H1 (cell line): ENCODE data around the gene EPHB1. TPM values are rescaled to one million over a fixed set of nuclear protein-coding genes. Genes with fewer than 3 reads are reported as not detected.

Experiments used
- CTCF ChIA-PET: fragments of 300-600 bp; sonication (Branson Sonifier 250); formaldehyde crosslinking; loops from one replicate; lab custom pipeline; 2021; ENCODE audit not compliant: partially characterized antibody; lab: Charles Lee
- POLR2A ChIA-PET: fragments of 300-600 bp; sonication (Branson Sonifier 250); formaldehyde crosslinking; loops from one replicate; lab custom pipeline; 2021; ENCODE audit warnings: inconsistent platforms; ENCODE audit not compliant: partially characterized antibody; lab: Charles Lee
- DNase-seq, 2 experiments: peaks; one replicate each; pipeline versions ENCODE4 v3.0.0 to v3.0.0-alpha.2; 2010 to 2022; ENCODE audit warnings: low spot score in 2 of 2, low read depth in 1 of 2, mixed read lengths in 1 of 2
- FAIRE-seq: peaks from 2 replicates; lab custom pipeline; 2011; peaks lifted over from hg19 to GRCh38; lab: Jason Lieb, UNC
- H2AFZ ChIP-seq: 2 replicates; pipeline ENCODE4 v1.8.1; 2012; ENCODE audit warnings: low read length, inconsistent platforms
- H2AK5ac ChIP-seq: 2 replicates; pipeline ENCODE4 v1.6.1; 2013; ENCODE audit warnings: low read depth, low read length
- H2BK120ac ChIP-seq: replicated peaks from 2 replicates; pipeline ENCODE3; 2013; ENCODE audit warnings: low read depth, low read length, inconsistent platforms
- H2BK12ac ChIP-seq: 2 replicates; pipeline ENCODE4 v1.6.1; 2013; ENCODE audit warnings: low read depth, low read length
- H2BK15ac ChIP-seq: 2 replicates; pipeline ENCODE4 v1.6.1; 2013; ENCODE audit warnings: low read length
- H2BK20ac ChIP-seq: 2 replicates; pipeline ENCODE4 v1.6.1; 2013; ENCODE audit warnings: low read length
- H2BK5ac ChIP-seq: 2 replicates; pipeline ENCODE4 v1.6.1; 2013; ENCODE audit warnings: low read depth, low read length
- H3K14ac ChIP-seq: 2 replicates; pipeline ENCODE4 v1.6.1; 2013; ENCODE audit warnings: inconsistent platforms; ENCODE audit not compliant: insufficient read length
- H3K18ac ChIP-seq: 2 replicates; pipeline ENCODE4 v1.6.1; 2013; ENCODE audit warnings: low read length; ENCODE audit errors: extremely low read depth
- H3K23ac ChIP-seq: 2 replicates; pipeline ENCODE4 v1.6.1; 2013; ENCODE audit warnings: inconsistent platforms; ENCODE audit not compliant: insufficient read length
- H3K23me2 ChIP-seq: 2 replicates; pipeline ENCODE4 v1.6.1; 2013; ENCODE audit warnings: low read depth, low read length
- H3K27ac ChIP-seq: 2 replicates; pipeline ENCODE4 v1.6.1; 2011; ENCODE audit warnings: low read depth, low read length, inconsistent platforms
- H3K27me3 ChIP-seq, 4 experiments: replicated peaks in 1 of 4; 1 replicate in 1 of 4; 2 replicates in 3 of 4; pipeline versions ENCODE4 v1.6.1 to v1.8.1; 2011 to 2013; ENCODE audit warnings: low read length in 3 of 4, mild to moderate bottlenecking in 3 of 4, inconsistent platforms in 2 of 4, mixed read lengths in 2 of 4, moderate library complexity in 1 of 4; ENCODE audit not compliant: control insufficient read depth in 3 of 4, insufficient read depth in 3 of 4; ENCODE audit errors: extremely low read depth in 1 of 4
- H3K36me3 ChIP-seq, 4 experiments: 2 replicates each; pipeline versions ENCODE4 v1.6.1 to v1.8.1; 2011 to 2013; ENCODE audit warnings: mild to moderate bottlenecking in 4 of 4, low read length in 3 of 4, moderate library complexity in 2 of 4, control low read depth in 1 of 4, inconsistent platforms in 1 of 4; ENCODE audit not compliant: insufficient read depth in 4 of 4, control insufficient read depth in 2 of 4
- H3K4ac ChIP-seq: replicated peaks from 2 replicates; pipeline ENCODE3; 2013; ENCODE audit warnings: low read length, low read depth, mixed read lengths, inconsistent platforms; ENCODE audit not compliant: insufficient read length
- H3K4me1 ChIP-seq, 4 experiments: replicated peaks in 1 of 4; 1 replicate in 1 of 4; 2 replicates in 3 of 4; pipeline versions ENCODE4 v1.6.1 to v1.8.1; 2011 to 2013; ENCODE audit warnings: low read length in 3 of 4, inconsistent platforms in 2 of 4, mixed read lengths in 1 of 4; ENCODE audit not compliant: insufficient read depth in 4 of 4, control insufficient read depth in 3 of 4
- H3K4me2 ChIP-seq, 2 experiments: 2 replicates each; pipeline versions ENCODE4 v1.6.1 to v1.8.1; 2011 to 2013; ENCODE audit warnings: low read depth in 2 of 2, low read length in 2 of 2, control low read depth in 1 of 2, inconsistent platforms in 1 of 2, mild to moderate bottlenecking in 1 of 2; ENCODE audit not compliant: insufficient read depth in 1 of 2
- H3K4me3 ChIP-seq, 4 experiments: fragments of 200-600, 300-600 bp in 1 of 4; sonication (generic), shearing (Covaris generic), sonication (Bioruptor Twin) in 1 of 4; 2 replicates each; pipeline versions ENCODE4 v1.5.1 to v1.8.1; 2011 to 2016; ENCODE audit warnings: low read length in 4 of 4, low read depth in 3 of 4, control low read depth in 2 of 4, inconsistent platforms in 2 of 4, mild to moderate bottlenecking in 2 of 4, mixed read lengths in 1 of 4, moderate library complexity in 1 of 4; ENCODE audit not compliant: insufficient read depth in 2 of 4; ENCODE audit errors: extremely low read depth in 1 of 4
- H3K56ac ChIP-seq: replicated peaks from 2 replicates; pipeline ENCODE3; 2013; ENCODE audit warnings: low read depth, mild to moderate bottlenecking, mixed read lengths, low read length, inconsistent platforms; ENCODE audit not compliant: insufficient read length
- H3K79me1 ChIP-seq: 2 replicates; pipeline ENCODE4 v1.6.1; 2013; ENCODE audit warnings: low read depth, low read length, control low read depth
- H3K79me2 ChIP-seq, 2 experiments: 2 replicates each; pipeline versions ENCODE4 v1.6.1 to v1.8.1; 2012 to 2013; ENCODE audit warnings: low read length in 2 of 2, mild to moderate bottlenecking in 2 of 2, inconsistent platforms in 1 of 2; ENCODE audit not compliant: insufficient read depth in 2 of 2, control insufficient read depth in 1 of 2
- H3K9ac ChIP-seq, 4 experiments: replicated peaks in 1 of 4; 1 replicate in 1 of 4; 2 replicates in 3 of 4; pipeline versions ENCODE4 v1.6.1 to v1.8.1; 2011 to 2013; ENCODE audit warnings: low read depth in 3 of 4, low read length in 3 of 4, control low read depth in 2 of 4, mild to moderate bottlenecking in 2 of 4, moderate library complexity in 2 of 4, inconsistent platforms in 1 of 4; ENCODE audit errors: extremely low read depth in 1 of 4
- H3K9me3 ChIP-seq, 2 experiments: 2 replicates each; pipeline versions ENCODE4 v1.6.1 to v1.8.1; 2012 to 2013; ENCODE audit warnings: mild to moderate bottlenecking in 2 of 2, moderate library complexity in 2 of 2, control low read depth in 1 of 2, inconsistent platforms in 1 of 2, low read depth in 1 of 2, low read length in 1 of 2, mixed read lengths in 1 of 2; ENCODE audit not compliant: insufficient read depth in 2 of 2
- H4K20me1 ChIP-seq, 2 experiments: replicated peaks in 1 of 2; 2 replicates each; pipeline versions ENCODE3 to v1.8.1; 2011 to 2013; ENCODE audit warnings: inconsistent platforms in 2 of 2, low read length in 2 of 2, mild to moderate bottlenecking in 1 of 2; ENCODE audit not compliant: insufficient read depth in 2 of 2, control insufficient read depth in 1 of 2
- H4K5ac ChIP-seq: 2 replicates; pipeline ENCODE4 v1.6.1; 2013; ENCODE audit warnings: low read length, low read depth, mixed read lengths, inconsistent platforms; ENCODE audit not compliant: insufficient read length
- H4K8ac ChIP-seq: 2 replicates; pipeline ENCODE4 v1.8.0; 2013; ENCODE audit warnings: mild to moderate bottlenecking, moderate library complexity, low read length, inconsistent platforms; ENCODE audit not compliant: insufficient read depth; ENCODE audit errors: extremely low read depth
- H4K91ac ChIP-seq: replicated peaks from 2 replicates; pipeline ENCODE3; 2013; ENCODE audit warnings: low read length, mixed read lengths, inconsistent platforms; ENCODE audit not compliant: insufficient read length
- CBX5 ChIP-seq: fragments of 300-800, 300-1000 bp; sonication (generic); IDR thresholded peaks from 2 replicates; pipeline ENCODE4 v1.7.1; 2016; ENCODE audit warnings: antibody characterized with exemption, low read length, low read depth
- CHD1 ChIP-seq: IDR thresholded peaks from 2 replicates; pipeline ENCODE4 v1.6.1; 2012; ENCODE audit warnings: low read depth, low read length, improper control_type of control experiment
- EP300 ChIP-seq, 2 experiments: IDR thresholded peaks; 1 replicate in 1 of 2; 2 replicates in 1 of 2; pipeline ENCODE4 v1.6.1; 2011 to 2012; ENCODE audit warnings: low read depth in 2 of 2, low read length in 2 of 2, mild to moderate bottlenecking in 2 of 2, borderline replicate concordance in 1 of 2, inconsistent platforms in 1 of 2, moderate library complexity in 1 of 2
- EZH2 ChIP-seq: fragments of 200-600 bp; sonication (generic); IDR thresholded peaks from 2 replicates; pipeline ENCODE4 v1.7.1; 2012; ENCODE audit warnings: low read depth, mild to moderate bottlenecking, moderate library complexity, low read length, inconsistent platforms; ENCODE audit not compliant: severe bottlenecking
- KDM4A ChIP-seq: IDR thresholded peaks from one replicate; pipeline ENCODE4 v1.7.1; 2012; ENCODE audit warnings: low read depth, mild to moderate bottlenecking, moderate library complexity, low read length, inconsistent platforms; ENCODE audit not compliant: severe bottlenecking
- POU5F1 ChIP-seq: IDR thresholded peaks from 2 replicates; pipeline ENCODE4 v1.6.1; 2011; ENCODE audit warnings: low read depth, mild to moderate bottlenecking, low read length, moderate library complexity
- RFX5 ChIP-seq: IDR thresholded peaks from 2 replicates; pipeline ENCODE4 v1.6.1; 2011; ENCODE audit warnings: low read depth, low read length, improper control_type of control experiment, borderline replicate concordance
- SIX5 ChIP-seq: IDR thresholded peaks from 2 replicates; pipeline ENCODE4 v1.6.1; 2011; ENCODE audit warnings: mild to moderate bottlenecking, low read depth, low read length
- TAF1 ChIP-seq: IDR thresholded peaks from 2 replicates; pipeline ENCODE4 v1.6.1; 2011; ENCODE audit warnings: mild to moderate bottlenecking, low read depth, low read length
- WGBS, 2 experiments: shearing (Covaris generic) in 1 of 2; methylation state at CpG; one replicate each; pipeline versions ENCODE4 v1.1.6 to v1.1.7; 2013 to 2015; ENCODE audit warnings: low lambda C conversion rate in 2 of 2, mixed read lengths in 2 of 2, inconsistent platforms in 1 of 2, low coverage in 1 of 2, missing lambda C conversion rate in 1 of 2; ENCODE audit not compliant: insufficient replicate concordance in 2 of 2, insufficient coverage in 1 of 2, insufficient read length in 1 of 2; ENCODE audit errors: extremely low coverage in 1 of 2, missing lambda C conversion rate in 1 of 2; 5-methylcytosine and 5-hydroxymethylcytosine counted together
- polyA plus RNA-seq, 7 experiments: library from polyadenylated mRNA; depleted of rRNA in 3 of 7; stranded (reverse) in 5 of 7; unstranded in 2 of 7; fragments of >200 nt in 5 of 7; fragments of 200-250 nt in 2 of 7; gene quantifications; 1 replicate in 5 of 7; 2 replicates in 1 of 7; 4 replicates in 1 of 7; pipeline versions ENCODE4 v1.2.1 to v1.2.3, GENCODE V29; 2011 to 2013; ENCODE audit warnings: missing spikeins in 2 of 7, mixed read lengths in 2 of 7
- total RNA-seq: library from RNA; stranded (reverse); fragmentation: NEBNext Ultra II Directional; extraction: Animal tissue kit (Norgen Biotek cat#: 25700); gene quantifications from 2 replicates; pipeline ENCODE4 v1.2.1, GENCODE V29; 2021

The EPHB1 gene
- total and polyA plus RNA-seq, 2 of the 8 experiments (the other 6 are each of a cell fraction or from before 2014, with no cell fraction given), result 3.5 to 5.9 TPM

- TF ChIP-seq SIX5 (no peak), EZH2 (no peak), CBX5 (no peak), POU5F1 (no peak), CHD1 (no peak), RFX5 (no peak), KDM4A (no peak), EP300 (IDR thresholded peaks at IDR 0.05; ENCODE audit: borderline replicate concordance in 1 of 2, low read depth in 2 of 2, low read length in 2 of 2) (no peak), TAF1 (no peak)
- DNase-seq (no peak), FAIRE-seq (no peak)
- Histone ChIP-seq H3K4me2 (no peak overlapping the region), H3K4ac (no peak overlapping the region), H2BK15ac (no peak overlapping the region), H3K79me2 (no peaks in the 10 kb centered on the region), H3K23ac (no peak overlapping the region), H3K23me2 (no peaks in the 10 kb centered on the region), H3K14ac (no peak overlapping the region), H3K4me1 (no peaks in the 10 kb centered on the region; a peak in 1 of 7 replicates), H4K91ac (no peak overlapping the region), H4K5ac (no peak overlapping the region), H3K79me1 (no peaks in the 10 kb centered on the region), H2BK12ac (no peak overlapping the region), H4K20me1 (no peaks in the 10 kb centered on the region), H3K27ac (no peak overlapping the region), H2BK120ac (no peak overlapping the region), H3K56ac (no peak overlapping the region), H2BK20ac (no peak overlapping the region), H3K9ac (no peak overlapping the region), H2AK5ac (no peak overlapping the region), H4K8ac (no peak overlapping the region), H2BK5ac (no peak overlapping the region), H3K18ac (no peak overlapping the region), H3K27me3 (no peaks in the 10 kb centered on the region), H3K36me3 (no peaks in the 10 kb centered on the region), H2AFZ (no peak overlapping the region), H3K9me3 (no peaks in the 10 kb centered on the region), H3K4me3 (no peak overlapping the region)
- ChIA-PET CTCF (no interaction called here), POLR2A (interaction anchor here (1.4 kb wide), 1 partner anchor 10 kb away, joined by 4 read pairs; no protein-coding TSS in a partner anchor)
- 87% methylated on average over 5 of the region's 5 CpGs; no CpG with 5 or more reads in 1 of the 2 experiments for WGBS, 2 experiments
Observed at GRCh38 chr3:135142530-135142929, 347.5 kb downstream of the EPHB1 start.
